Endothelial cell of umbilical vein (primary cell): ENCODE results near the gene C3orf33. TPM values are rescaled to one million over a fixed set of nuclear protein-coding genes. Genes with fewer than 3 reads are reported as not detected.
A peak's percentile ranks its signal among the peaks of the same experiment; 100 is the strongest.

Experiments used
- Bru-seq: library from RNA; stranded (reverse); fragments of 400-500 nt; gene quantifications from one replicate; lab custom pipeline; 2021; lab: Mats Ljungman, UMichigan
- BruChase-seq, 2 experiments: library from RNA; stranded (reverse); fragments of 400-500 nt; gene quantifications; one replicate each; lab custom pipeline; 2021; lab: Mats Ljungman, UMichigan
- BruUV-seq: library from RNA; stranded (reverse); fragments of 400-500 nt; replicated peaks from 2 replicates; lab custom pipeline; 2021; lab: Mats Ljungman, UMichigan
- CTCF ChIA-PET: fragments of 300-600, 350-600 bp; sonication (Branson Sonifier 250); formaldehyde crosslinking; loops from one replicate; lab custom pipeline; 2021; ENCODE audit warnings: antibody characterized with exemption, inconsistent platforms; lab: Charles Lee
- POLR2A ChIA-PET: fragments of 300-600, 350-600 bp; sonication (Branson Sonifier 250); formaldehyde crosslinking; loops from one replicate; lab custom pipeline; 2021; ENCODE audit warnings: antibody characterized with exemption, inconsistent platforms; lab: Charles Lee
- DNase-seq: peaks from one replicate; pipeline ENCODE4 v3.0.0-alpha.2; 2011; ENCODE audit warnings: low read depth, low spot score
- FAIRE-seq: peaks from 2 replicates; lab custom pipeline; 2011; peaks lifted over from hg19 to GRCh38; lab: Jason Lieb, UNC
- H2AFZ ChIP-seq: 2 replicates; pipeline ENCODE4 v1.6.0; 2012; ENCODE audit warnings: low read depth, low read length, control low read depth, inconsistent platforms
- H3K27ac ChIP-seq: 2 replicates; pipeline ENCODE4 v1.5.1; 2011; ENCODE audit warnings: low read depth, mild to moderate bottlenecking, control low read depth, low read length, moderate library complexity; ENCODE audit not compliant: insufficient read depth
- H3K27me3 ChIP-seq, 2 experiments: 2 replicates each; pipeline versions ENCODE4 v1.6.0 to v1.6.1; 2011; ENCODE audit warnings: low read length in 2 of 2, mixed read lengths in 1 of 2; ENCODE audit not compliant: control insufficient read depth in 2 of 2, insufficient read depth in 2 of 2
- H3K36me3 ChIP-seq, 2 experiments: 2 replicates in 1 of 2; 3 replicates in 1 of 2; pipeline ENCODE4 v1.5.1; 2011; ENCODE audit warnings: low read length in 2 of 2, mild to moderate bottlenecking in 1 of 2, moderate library complexity in 1 of 2; ENCODE audit not compliant: control insufficient read depth in 2 of 2, insufficient read depth in 2 of 2; ENCODE audit errors: extremely low read depth in 1 of 2
- H3K4me1 ChIP-seq: 3 replicates; pipeline ENCODE4 v1.5.1; 2011; ENCODE audit warnings: mild to moderate bottlenecking, low read length; ENCODE audit not compliant: control insufficient read depth, insufficient read depth; ENCODE audit errors: extremely low read depth
- H3K4me2 ChIP-seq: 2 replicates; pipeline ENCODE4 v1.6.1; 2011; ENCODE audit warnings: low read length, control low read depth, mixed read lengths; ENCODE audit not compliant: insufficient read depth
- H3K4me3 ChIP-seq, 3 experiments: fragments of 200-600 bp in 1 of 3; sonication (generic), shearing (Covaris generic) in 1 of 3; replicated peaks in 1 of 3; 2 replicates each; pipeline ENCODE4 v1.5.1; 2011 to 2016; ENCODE audit warnings: control low read depth in 3 of 3, low read length in 3 of 3, mild to moderate bottlenecking in 2 of 3, inconsistent platforms in 1 of 3, low read depth in 1 of 3, moderate library complexity in 1 of 3; ENCODE audit not compliant: insufficient read depth in 1 of 3
- H3K79me2 ChIP-seq: 2 replicates; pipeline ENCODE4 v1.6.0; 2012; ENCODE audit warnings: low read length, inconsistent platforms; ENCODE audit not compliant: control insufficient read depth, insufficient read depth
- H3K9ac ChIP-seq: replicated peaks from 2 replicates; pipeline ENCODE3; 2011; ENCODE audit warnings: low read length, control low read depth; ENCODE audit not compliant: insufficient read depth; ENCODE audit errors: extremely low read depth
- H3K9me1 ChIP-seq: replicated peaks from 3 replicates; pipeline ENCODE4 v1.6.0; 2011; ENCODE audit warnings: mild to moderate bottlenecking, low read length; ENCODE audit not compliant: control insufficient read depth, insufficient read depth; ENCODE audit errors: extremely low read depth
- H3K9me3 ChIP-seq: replicated peaks from 2 replicates; pipeline ENCODE4 v1.5.1; 2012; ENCODE audit warnings: low read length, inconsistent platforms; ENCODE audit not compliant: control insufficient read depth, insufficient read depth
- H4K20me1 ChIP-seq: replicated peaks from 2 replicates; pipeline ENCODE3; 2011; ENCODE audit warnings: mild to moderate bottlenecking, low read length; ENCODE audit not compliant: control insufficient read depth, insufficient read depth; ENCODE audit errors: extremely low read depth
- FOS ChIP-seq: IDR thresholded peaks from 2 replicates; pipeline ENCODE4 v1.6.1; 2011; ENCODE audit warnings: mild to moderate bottlenecking, low read length, moderate library complexity, borderline replicate concordance; ENCODE audit not compliant: insufficient read depth
- JUN ChIP-seq: IDR thresholded peaks from 2 replicates; pipeline ENCODE4 v1.6.1; 2011; ENCODE audit warnings: borderline replicate concordance, low read depth; ENCODE audit not compliant: insufficient read length, insufficient read depth
- MYC ChIP-seq: IDR thresholded peaks from one replicate; pipeline ENCODE4 v1.6.1; 2011; ENCODE audit warnings: mild to moderate bottlenecking, low read depth, low read length
- POLR2A ChIP-seq: IDR thresholded peaks from 2 replicates; pipeline ENCODE4 v1.6.1; 2012; ENCODE audit warnings: low read depth, mild to moderate bottlenecking, control low read depth, low read length
- POLR2AphosphoS5 ChIP-seq: IDR thresholded peaks from 2 replicates; pipeline ENCODE4 v1.6.1; 2012; ENCODE audit warnings: low read depth, mild to moderate bottlenecking, control low read depth, low read length, moderate library complexity; ENCODE audit not compliant: insufficient read depth
- dilution Hi-C: fragments of 300-500 bp; cut with MboI; formaldehyde crosslinking; loops from one replicate; pipeline ENCODE4 v1.15.0; 2019; ENCODE audit warnings: low sequenced_read_pairs; ENCODE audit not compliant: extremely low pct_ligation_motif_present
- intact Hi-C: fragments of 100-400 bp; cut with micrococcal nuclease; formaldehyde crosslinking; loops from one replicate; pipeline ENCODE4 v1.10.0; 2022
- long read RNA-seq: library from polyadenylated mRNA; stranded (forward); transcript quantifications from one replicate; pipeline ENCODE4 v2.0.0, GENCODE V29; 2021
- polyA minus RNA-seq, 3 experiments: library from RNA; depleted of rRNA, polyadenylated mRNA; stranded (reverse); fragments of >200 nt; gene quantifications; 1 replicate in 1 of 3; 2 replicates in 2 of 3; pipeline ENCODE4 v1.2.3, GENCODE V29; 2011
- polyA plus RNA-seq, 4 experiments: library from polyadenylated mRNA; depleted of rRNA in 3 of 4; stranded (reverse) in 3 of 4; unstranded in 1 of 4; fragments of >200 nt; gene quantifications; 2 replicates each; pipeline versions ENCODE4 v1.2.1 to v1.2.3, GENCODE V29; 2011 to 2012; ENCODE audit warnings: missing spikeins in 1 of 4
- total RNA-seq: library from RNA; stranded (reverse); gene quantifications from 2 replicates; pipeline ENCODE4 v1.2.3, GENCODE V29; 2021
- TF ChIP-seq, protein P1 (sequence below), 2 donors: IDR thresholded peaks; 1 replicate in 1 of 2; 2 replicates in 1 of 2; pipeline ENCODE4 v1.5.1; 2011; ENCODE audit warnings: low read length in 2 of 2, mild to moderate bottlenecking in 2 of 2, moderate library complexity in 2 of 2, control low read depth in 1 of 2, inconsistent platforms in 1 of 2, low read depth in 1 of 2; ENCODE audit not compliant: insufficient read depth in 1 of 2; ENCODE audit errors: extremely low read depth in 1 of 2

Gene C3orf33
- total RNA-seq, result 0.74 and 1.7 TPM in 2 replicates
- 2.3 and 2.4 TPM in 2 replicates for polyA plus RNA-seq
- 1.6 and 2.0 TPM in 2 replicates for polyA plus RNA-seq (2011; cell fraction: cytosol; rRNA removed)
- polyA plus RNA-seq (2011; cell fraction: nucleus; rRNA removed), result 1.2 and 1.4 TPM in 2 replicates
- 1.4 and 1.9 TPM in 2 replicates for polyA plus RNA-seq (2012)
- polyA minus RNA-seq, result 0.39 and 0.87 TPM in 2 replicates
- polyA minus RNA-seq (2011; cell fraction: cytosol; rRNA and poly(A)+ RNA removed), result 4.2 TPM
- polyA minus RNA-seq (2011; cell fraction: nucleus; rRNA and poly(A)+ RNA removed), result 0.53 TPM in 1 of 2 replicates, not detected in the other
- Bru-seq, nascent RNA, result percentile 32 among the genes with signal in this experiment
- percentile 44 among the genes with signal in this experiment for BruChase-seq, experiment 1, labeled RNA remaining after a 6-hour chase
- percentile 56 among the genes with signal in this experiment for BruChase-seq, experiment 2, labeled RNA remaining after a 2-hour chase
- long read RNA-seq, transcript C3orf33-201 (5 exons, 1,884 nt), result major isoform, 5 of 6 reads
- long read RNA-seq, partial matches to known transcripts, result 0 of 6 reads
- long read RNA-seq, other reads (novel, unspliced or antisense), result 1 of 6 reads

DNA sequence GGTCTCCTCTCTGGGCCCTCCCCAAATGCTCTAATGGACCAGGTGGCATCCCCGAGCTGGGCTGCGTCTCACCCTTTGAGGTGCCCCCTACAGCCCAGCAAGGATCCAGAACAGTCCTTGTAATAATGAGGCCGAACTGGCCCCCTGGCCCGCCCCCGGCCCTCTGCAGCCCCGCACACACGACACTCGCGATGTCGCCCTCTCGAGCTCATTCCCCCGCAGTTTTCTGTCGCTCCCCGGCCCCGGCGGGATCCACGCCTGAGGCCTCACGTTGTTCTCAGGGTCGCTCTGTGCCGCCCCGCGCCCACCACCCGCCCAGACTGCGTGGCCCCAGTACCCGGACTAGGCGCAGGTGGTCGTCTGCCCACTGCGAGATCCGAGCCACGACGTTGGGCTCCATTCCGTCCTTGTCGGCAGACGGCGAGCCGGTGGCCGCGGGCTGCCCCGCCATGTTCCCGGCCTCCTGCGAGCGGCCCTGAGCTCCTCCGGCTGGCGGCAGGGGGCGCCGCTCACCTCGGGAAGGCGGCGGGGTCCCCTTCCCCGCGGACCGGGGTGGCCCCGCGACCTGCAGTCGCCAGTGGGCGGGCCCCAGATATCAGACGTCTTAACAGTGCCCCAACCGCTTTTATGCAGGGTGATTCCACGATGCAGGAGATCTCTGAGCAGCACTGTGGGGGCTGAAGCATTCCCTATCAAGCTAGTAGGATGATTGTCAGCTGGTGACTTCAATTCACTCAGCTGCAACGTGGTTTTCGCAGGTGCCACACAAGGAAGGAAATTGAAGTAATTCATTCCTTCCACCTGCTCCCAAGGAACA is at the start of gene C3orf33:
C3orf33 (minus strand) TSS at position 477 of the 817 bp plus-strand sequence; CDS start at position 451, 26 bp downstream.
- no peaks in the 10 kb centered on the region for H3K36me3 ChIP-seq
- ChIA-PET POLR2A (interaction anchor here (1.0 to 1.6 kb wide), 4 partner anchors 47 to 67 kb away, joined by 3 to 4 read pairs (median 4); partner anchors contain the start of genes GMPS and SLC33A1), CTCF (interaction anchor here (0.6 to 2.5 kb wide), 61 partner anchors 8 to 344 kb away, joined by 3 to 40 read pairs (median 5); partner anchors contain the start of genes GMPS, PLCH1 and SLC33A1)
- FAIRE-seq (peak; percentile 4), DNase-seq (peak; percentile 73)
- no peaks in the 10 kb centered on the region for H4K20me1 ChIP-seq
- H3K27me3 ChIP-seq, result no peaks in the 10 kb centered on the region
- no peaks in the 10 kb centered on the region for H3K79me2 ChIP-seq
- BruUV-seq, result no TSS peak
- intact Hi-C loops (loop anchor here (1.0 to 5.0 kb wide), 4 partner anchors 48 to 86 kb away; partner anchors contain the start of genes GMPS and SLC33A1), dilution Hi-C loops (no loop called here)
- no peak for TF ChIP-seq MYC
- TF ChIP-seq, protein P1, sequence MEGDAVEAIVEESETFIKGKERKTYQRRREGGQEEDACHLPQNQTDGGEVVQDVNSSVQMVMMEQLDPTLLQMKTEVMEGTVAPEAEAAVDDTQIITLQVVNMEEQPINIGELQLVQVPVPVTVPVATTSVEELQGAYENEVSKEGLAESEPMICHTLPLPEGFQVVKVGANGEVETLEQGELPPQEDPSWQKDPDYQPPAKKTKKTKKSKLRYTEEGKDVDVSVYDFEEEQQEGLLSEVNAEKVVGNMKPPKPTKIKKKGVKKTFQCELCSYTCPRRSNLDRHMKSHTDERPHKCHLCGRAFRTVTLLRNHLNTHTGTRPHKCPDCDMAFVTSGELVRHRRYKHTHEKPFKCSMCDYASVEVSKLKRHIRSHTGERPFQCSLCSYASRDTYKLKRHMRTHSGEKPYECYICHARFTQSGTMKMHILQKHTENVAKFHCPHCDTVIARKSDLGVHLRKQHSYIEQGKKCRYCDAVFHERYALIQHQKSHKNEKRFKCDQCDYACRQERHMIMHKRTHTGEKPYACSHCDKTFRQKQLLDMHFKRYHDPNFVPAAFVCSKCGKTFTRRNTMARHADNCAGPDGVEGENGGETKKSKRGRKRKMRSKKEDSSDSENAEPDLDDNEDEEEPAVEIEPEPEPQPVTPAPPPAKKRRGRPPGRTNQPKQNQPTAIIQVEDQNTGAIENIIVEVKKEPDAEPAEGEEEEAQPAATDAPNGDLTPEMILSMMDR (IDR thresholded peaks at IDR 0.05; ENCODE audit: extremely low read depth in 1 of 2, insufficient read depth in 1 of 2, low read depth in 1 of 2, low read length in 2 of 2), result peak; percentile 88 to 89
- no peak for TF ChIP-seq JUN
- no peak for TF ChIP-seq FOS
- TF ChIP-seq POLR2A, result peak; percentile 22
- peak; percentile 52 for TF ChIP-seq POLR2AphosphoS5
- peaks cover 6% of the 10 kb centered on the region for H3K4me1 ChIP-seq
- peak within 1 kb of the TSS; percentile 75 to 93 (median 84) for H3K4me3 ChIP-seq
- peak within 1 kb of the TSS; percentile 76 for H3K4me2 ChIP-seq
- no peaks in the 10 kb centered on the region for H3K9me3 ChIP-seq
- peaks cover 2% of the 10 kb centered on the region for H3K9me1 ChIP-seq
- H3K9ac ChIP-seq, result peak within 1 kb of the TSS; percentile 83
- peak within 1 kb of the TSS; percentile 96 for H2AFZ ChIP-seq
- peak within 1 kb of the TSS; percentile 55 for H3K27ac ChIP-seq
